OCI-LY1 (cell line): ENCODE data around the gene BTBD1.

Experiments used
- CTCF ChIP-seq: fragments of 200-600 bp; sonication (generic), shearing (Covaris generic); IDR thresholded peaks from 2 replicates; pipeline ENCODE4 v1.5.1; 2017; ENCODE audit warnings: mild to moderate bottlenecking, antibody characterized with exemption, low read length, moderate library complexity, mixed read lengths
- EZH2 ChIP-seq: fragments of 200-600 bp; sonication (generic), shearing (Covaris generic); IDR thresholded peaks from 2 replicates; pipeline ENCODE4 v1.8.0; 2017; ENCODE audit warnings: borderline replicate concordance, mixed run types, mild to moderate bottlenecking, antibody characterized with exemption, low read length, moderate library complexity, mixed read lengths

DNA sequence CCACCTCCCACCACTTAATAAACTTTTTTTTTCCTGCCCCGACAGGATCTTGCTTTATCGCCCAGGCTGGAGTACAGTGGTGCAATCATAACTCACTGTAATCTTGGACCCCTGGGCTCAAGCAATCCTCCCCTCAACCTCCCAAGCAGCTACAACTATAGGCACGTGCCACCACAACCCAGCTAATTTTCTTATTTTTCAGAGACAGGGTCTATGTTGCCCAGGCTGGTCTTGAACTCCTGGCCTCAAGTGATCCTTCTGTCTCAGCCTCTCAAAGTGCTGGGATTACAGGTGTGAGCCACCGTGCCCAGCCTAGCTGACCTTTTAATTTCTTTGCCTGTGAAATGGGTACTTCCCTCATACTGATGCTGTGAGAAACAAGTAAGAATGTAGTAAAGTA is 51.7 kb downstream of the BTBD1 start:
- no peak for TF ChIP-seq CTCF
- TF ChIP-seq EZH2 = no peak
